Bronchus fibroblast of lung (primary cell): ENCODE data around the gene EIF5B. TPM values are rescaled to one million over a fixed set of nuclear protein-coding genes. Genes with fewer than 3 reads are reported as not detected.

Experiments used
- total RNA-seq: library from RNA; depleted of rRNA; stranded (reverse); fragments of >200 nt; gene quantifications from 2 replicates; pipeline ENCODE4 v1.2.3, GENCODE V29; 2015

EIF5B gene
- total RNA-seq, result 9.6 and 14.3 TPM in 2 replicates

GRCh38 chr2:99337113-99338028 is at the start of gene EIF5B:
Gene EIF5B, plus strand, starts transcription at chr2:99337389. Its CDS starts 166 bp downstream, at chr2:99337555.

GRCh38 chr2:99301097-99301496 is 36.1 kb upstream of the EIF5B start, which contains the start of gene LYG1:
Gene LYG1, minus strand, starts transcription at chr2:99301197. Its CDS starts 5,527 bp downstream, at chr2:99295670.

GRCh38 chr2:99335911-99336803 is 1.0 kb upstream of the EIF5B start, which contains the start of gene TXNDC9:
Gene TXNDC9, minus strand, starts transcription at chr2:99336333. Its CDS starts 3,123 bp downstream, at chr2:99333210.

Other genes with a start within 250 kb of the EIF5B start
- gene C2orf15, start 195.7 kb upstream of the EIF5B start, total RNA-seq, result not detected in 2 replicates
- gene TSGA10, start 182.4 kb upstream of the EIF5B start, total RNA-seq, result 0.17 and 4.3 TPM in 2 replicates
- 2.1 and 8.7 TPM in 2 replicates for gene LIPT1, start 182.4 kb upstream of the EIF5B start, total RNA-seq
- 16.8 and 24.9 TPM in 2 replicates for gene MITD1, start 156.3 kb upstream of the EIF5B start, total RNA-seq
- 27.9 and 33.3 TPM in 2 replicates for gene MRPL30, start 156.2 kb upstream of the EIF5B start, total RNA-seq
- not detected in 2 replicates for gene LYG2, start 81.7 kb upstream of the EIF5B start, total RNA-seq
- gene LYG1, start 36.2 kb upstream of the EIF5B start, total RNA-seq, result 0.45 TPM in 1 of 2 replicates, not detected in the other
- 41.6 and 55.0 TPM in 2 replicates for gene TXNDC9, start 1.1 kb upstream of the EIF5B start, total RNA-seq
- gene REV1, start 152.6 kb downstream of the EIF5B start, total RNA-seq, result 7.9 and 10.8 TPM in 2 replicates